GM19023 (cell line): ENCODE measurements around the gene FRMPD2.
"Not testable (repeated sequence)": the region's sequence is repeated elsewhere in the genome, so short reads cannot be mapped to it uniquely, and the experiment has no call there.

Experiments
- ATAC-seq: cut with Tn5 transposase; IDR thresholded peaks from one replicate; pipeline ENCODE4 v1.9.1; 2021; ENCODE audit warnings: mild to moderate bottlenecking, moderate library complexity; ENCODE audit not compliant: unreplicated experiment

FRMPD2 gene

GRCh38 chr10:48233559-48234005, 40.9 kb downstream of the FRMPD2 start:
- no peak for ATAC-seq

- no peak for ATAC-seq
Measured at GRCh38 chr10:48232717-48233447, 41.6 kb downstream of the FRMPD2 start.

GRCh38 chr10:48231699-48232315, 42.7 kb downstream of the FRMPD2 start:
- ATAC-seq, result peak; percentile 64

GRCh38 chr10:48231178-48231577, 43.3 kb downstream of the FRMPD2 start:
- ATAC-seq, result peak; percentile 51

- no peak for ATAC-seq
Measured at GRCh38 chr10:48227213-48227612, 47.3 kb downstream of the FRMPD2 start.

GRCh38 chr10:48224979-48225560, 49.4 kb downstream of the FRMPD2 start:
- no peak for ATAC-seq

- ATAC-seq, result no peak
Measured at GRCh38 chr10:48224296-48224695, 50.2 kb downstream of the FRMPD2 start.

- ATAC-seq, result no peak
Measured at GRCh38 chr10:48221814-48222213, 52.7 kb downstream of the FRMPD2 start.

- ATAC-seq, result not testable (repeated sequence)
Measured at GRCh38 chr10:48221031-48221430, 53.5 kb downstream of the FRMPD2 start.

- ATAC-seq, result no peak
Measured at GRCh38 chr10:48219194-48219593, 55.3 kb downstream of the FRMPD2 start.

- no peak for ATAC-seq
Measured at GRCh38 chr10:48216744-48217143, 57.8 kb downstream of the FRMPD2 start.

- no peak for ATAC-seq
Measured at GRCh38 chr10:48216204-48216505, 58.3 kb downstream of the FRMPD2 start.

- ATAC-seq, result peak; percentile 47
Measured at GRCh38 chr10:48215486-48216203, 58.9 kb downstream of the FRMPD2 start.

- no peak for ATAC-seq
Measured at GRCh38 chr10:48214716-48215485, 59.6 kb downstream of the FRMPD2 start.

- no peak for ATAC-seq
Measured at GRCh38 chr10:48213047-48213446, 61.4 kb downstream of the FRMPD2 start.

GRCh38 chr10:48211777-48212176, 62.7 kb downstream of the FRMPD2 start:
- no peak for ATAC-seq

- ATAC-seq, result no peak
Measured at GRCh38 chr10:48210966-48211365, 63.5 kb downstream of the FRMPD2 start.

GRCh38 chr10:48210391-48210790, 64.1 kb downstream of the FRMPD2 start:
- ATAC-seq, result no peak

- ATAC-seq, result no peak
Measured at GRCh38 chr10:48209241-48209640, 65.3 kb downstream of the FRMPD2 start.

GRCh38 chr10:48207853-48208252, 66.6 kb downstream of the FRMPD2 start:
- no peak for ATAC-seq
